GM12878 (cell line): ENCODE data around the gene BANP. TPM values are rescaled to one million over a fixed set of nuclear protein-coding genes. Genes with fewer than 3 reads are reported as not detected.

Source experiments
- ATAC-seq: fragments of 200-7000 bp; cut with Tn5 transposase; 3 replicates; pipeline ENCODE4 v1.9.1; 2020; ENCODE audit warnings: mild to moderate bottlenecking, moderate library complexity
- BruUV-seq: library from RNA; stranded (reverse); fragments of 400-500 nt; replicated peaks from 2 replicates; lab custom pipeline; 2021; lab: Mats Ljungman, UMichigan
- CTCF ChIA-PET: fragments of 300-600 bp; sonication (Branson Sonifier 250); formaldehyde crosslinking; extraction: SDS; loops from one replicate; lab custom pipeline; 2021; ENCODE audit warnings: inconsistent platforms; lab: Yijun Ruan, JAX
- POLR2A ChIA-PET: fragments of 350-600 bp; formaldehyde crosslinking; extraction: SDS; loops from one replicate; lab custom pipeline; 2021; ENCODE audit warnings: inconsistent platforms; lab: Charles Lee
- RAD21 ChIA-PET: fragments of 300-600 bp; sonication (Branson Sonifier 250); formaldehyde crosslinking; loops from one replicate; lab custom pipeline; 2023; ENCODE audit warnings: antibody characterized with exemption; ENCODE audit not compliant: unreplicated experiment; lab: Charles Lee
- SMC1A ChIA-PET: fragments of 300-600 bp; sonication (Branson Sonifier 250); formaldehyde crosslinking; loops from one replicate; lab custom pipeline; 2023; ENCODE audit not compliant: unreplicated experiment, uncharacterized antibody; lab: Charles Lee
- DNase-seq: peaks from one replicate; pipeline ENCODE4 v3.0.0-alpha.2; 2011; ENCODE audit warnings: low read depth, low spot score
- FAIRE-seq: peaks from 3 replicates; lab custom pipeline; 2011; peaks lifted over from hg19 to GRCh38; lab: Jason Lieb, UNC
- H2AFZ ChIP-seq: 2 replicates; pipeline ENCODE4 v1.6.0; 2011; ENCODE audit warnings: low read depth, low read length, control low read depth; ENCODE audit not compliant: control insufficient read depth
- H3K27ac ChIP-seq: 2 replicates; pipeline ENCODE4 v1.5.1; 2011; ENCODE audit warnings: control low read depth; ENCODE audit not compliant: control insufficient read depth, insufficient read depth
- H3K27me3 ChIP-seq, 2 experiments: replicated peaks in 1 of 2; 2 replicates each; pipeline versions ENCODE4 v1.6.0 to v1.6.1; 2011; ENCODE audit warnings: low read length in 1 of 2; ENCODE audit not compliant: control insufficient read depth in 2 of 2, insufficient read depth in 2 of 2
- H3K36me3 ChIP-seq, 2 experiments: 2 replicates each; pipeline ENCODE4 v1.5.1; 2011; ENCODE audit warnings: low read length in 1 of 2; ENCODE audit not compliant: control insufficient read depth in 2 of 2, insufficient read depth in 2 of 2
- H3K4me1 ChIP-seq: 2 replicates; pipeline ENCODE4 v1.6.1; 2011; ENCODE audit warnings: mild to moderate bottlenecking, low read length, moderate library complexity, mixed read lengths; ENCODE audit not compliant: control insufficient read depth, insufficient read depth
- H3K4me2 ChIP-seq: 2 replicates; pipeline ENCODE4 v1.6.0; 2011; ENCODE audit warnings: control low read depth; ENCODE audit not compliant: control insufficient read depth, insufficient read depth
- H3K4me3 ChIP-seq: fragments of 200-600 bp; sonication (generic); 2 replicates; pipeline ENCODE4 v1.5.1; 2016
- H3K79me2 ChIP-seq: 2 replicates; pipeline ENCODE4 v1.6.0; 2011; ENCODE audit warnings: low read length; ENCODE audit not compliant: control insufficient read depth, insufficient read depth
- H3K9ac ChIP-seq: 2 replicates; pipeline ENCODE4 v1.8.0; 2011; ENCODE audit warnings: low read length, control low read depth, mixed read lengths; ENCODE audit not compliant: control insufficient read depth, insufficient read depth
- H3K9me3 ChIP-seq: replicated peaks from 3 replicates; pipeline ENCODE4 v1.5.1; 2011; ENCODE audit warnings: mild to moderate bottlenecking, low read length; ENCODE audit not compliant: control insufficient read depth, insufficient read depth
- H4K20me1 ChIP-seq: 2 replicates; pipeline ENCODE4 v1.6.0; 2011; ENCODE audit not compliant: control insufficient read depth, insufficient read depth
- KDM1A ChIP-seq: fragments of 200-600 bp; sonication (generic); IDR thresholded peaks from 2 replicates; pipeline ENCODE4 v1.6.1; 2016; ENCODE audit warnings: borderline replicate concordance
- NFIC ChIP-seq: IDR thresholded peaks from 2 replicates; pipeline ENCODE4 v1.6.1; 2012; ENCODE audit warnings: low read depth, mild to moderate bottlenecking, inconsistent platforms, low read length, moderate library complexity
- RFX5 ChIP-seq: IDR thresholded peaks from 2 replicates; pipeline ENCODE4 v1.6.1; 2011; ENCODE audit warnings: low read depth, low read length, improper control_type of control experiment
- RUNX3 ChIP-seq: IDR thresholded peaks from 2 replicates; pipeline ENCODE4 v1.6.1; 2012; ENCODE audit warnings: low read length, inconsistent platforms
- SIX5 ChIP-seq: IDR thresholded peaks from 2 replicates; pipeline ENCODE4 v1.6.1; 2011; ENCODE audit warnings: mild to moderate bottlenecking, low read depth, low read length, moderate library complexity; ENCODE audit not compliant: severe bottlenecking
- SMC3 ChIP-seq: IDR thresholded peaks from 2 replicates; pipeline ENCODE4 v1.6.1; 2011; ENCODE audit warnings: low read length, improper control_type of control experiment, borderline replicate concordance
- SREBF2 ChIP-seq: IDR thresholded peaks from 2 replicates; pipeline ENCODE4 v1.6.1; 2012; ENCODE audit warnings: mild to moderate bottlenecking, low read length
- TBL1XR1 ChIP-seq: IDR thresholded peaks from 2 replicates; pipeline ENCODE4 v1.6.1; 2012; ENCODE audit warnings: low read depth, low read length, improper control_type of control experiment
- WRNIP1 ChIP-seq: IDR thresholded peaks from 2 replicates; pipeline ENCODE4 v1.6.1; 2011; ENCODE audit warnings: low read depth, low read length, improper control_type of control experiment, borderline replicate concordance
- ZNF274 ChIP-seq: IDR thresholded peaks from one replicate; pipeline ENCODE4 v1.8.0; 2011; ENCODE audit not compliant: insufficient read length, insufficient read depth
- WGBS: methylation state at CpG from one replicate; pipeline ENCODE4 v1.1.6; 2016; ENCODE audit warnings: low lambda C conversion rate; ENCODE audit not compliant: insufficient replicate concordance, insufficient coverage; ENCODE audit errors: missing lambda C conversion rate; 5-methylcytosine and 5-hydroxymethylcytosine counted together
- in situ Hi-C: fragments of 300-500 bp; cut with MboI; formaldehyde crosslinking; loops from 9 replicates; pipeline ENCODE4 v1.14.3; 2018; ENCODE audit warnings: mixed read lengths
- intact Hi-C: fragments of 100-400 bp; cut with micrococcal nuclease; formaldehyde crosslinking; loops from one replicate; pipeline ENCODE4 v1.14.2; 2022; ENCODE audit not compliant: unreplicated experiment
- polyA plus RNA-seq, 11 experiments: library from polyadenylated mRNA; depleted of rRNA in 4 of 11; unstranded in 6 of 11; stranded (reverse) in 5 of 11; fragments of >200 nt; fragmentation: Nextera tagmentation in 4 of 11; fragmentation: Illumina TruSeq in 1 of 11; extraction: Ambion mirVana in 4 of 11; extraction: Trizol in 1 of 11; gene quantifications; 1 replicate in 1 of 11; 2 replicates in 10 of 11; pipeline versions ENCODE4 v1.2.1 to v1.2.3, GENCODE V29; 2011 to 2016; ENCODE audit warnings: inconsistent platforms in 2 of 11, missing spikeins in 2 of 11, low read depth in 1 of 11
- total RNA-seq, 4 experiments: library from RNA; depleted of rRNA in 3 of 4; stranded (reverse); fragments of >200 nt in 3 of 4; fragmentation: Illumina TruSeq in 1 of 4; extraction: Trizol in 1 of 4; gene quantifications; 2 replicates each; pipeline versions ENCODE4 v1.2.1 to v1.2.3, GENCODE V29; 2013 to 2021
- TF ChIP-seq, protein P1 (sequence below): IDR thresholded peaks from 2 replicates; pipeline ENCODE4 v1.6.1; 2012; ENCODE audit warnings: mild to moderate bottlenecking, low read depth, low read length
- TF ChIP-seq, protein P2 (sequence below): fragments of 450-650 bp; IDR thresholded peaks from 2 replicates; pipeline ENCODE4 v1.6.1; 2016; ENCODE audit warnings: mild to moderate bottlenecking
- TF ChIP-seq, protein P3 (sequence below): IDR thresholded peaks from 2 replicates; pipeline ENCODE4 v1.6.1; 2012; ENCODE audit warnings: low read length, inconsistent platforms
- TF ChIP-seq, protein P4 (sequence below): fragments of 450-650 bp; formaldehyde crosslinking; IDR thresholded peaks from 2 replicates; pipeline ENCODE4 v1.4.0; 2020; ENCODE audit warnings: mild to moderate bottlenecking, moderate library complexity

BANP gene
- total and polyA plus RNA-seq, 10 of the 15 experiments (the other 5 are each of a cell fraction or from before 2014, with no cell fraction given) = 3.9 to 21.9 (median 12.2) TPM

DNA sequence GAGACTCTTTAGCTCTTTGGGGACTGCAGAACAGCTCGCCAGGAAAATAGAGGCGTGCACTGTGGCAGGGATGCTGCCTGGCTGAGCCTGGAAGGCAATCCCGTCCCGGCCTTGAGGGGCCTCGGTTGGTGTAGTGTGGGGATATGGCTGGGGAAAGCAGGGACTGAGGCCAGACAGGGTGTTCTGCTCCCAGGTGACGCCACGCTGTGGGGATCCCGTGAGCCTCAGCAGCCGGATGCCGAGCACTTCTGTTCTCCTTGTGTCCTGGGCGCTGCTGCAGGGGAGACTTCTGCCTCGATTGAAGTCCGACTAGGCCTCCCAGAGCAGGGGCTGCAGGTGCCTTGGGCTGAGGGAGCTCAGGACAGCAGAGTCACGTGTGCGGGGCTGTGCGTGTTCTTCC is 72.6 kb downstream of the BANP start:
- intact Hi-C loops (no loop called here), in situ Hi-C loops (no loop called here)
- Histone ChIP-seq H3K9ac (no peak overlapping the region), H3K9me3 (no peaks in the 10 kb centered on the region), H3K27me3 (no peaks in the 10 kb centered on the region), H3K27ac (no peak overlapping the region), H3K4me3 (no peak overlapping the region), H4K20me1 (no peaks in the 10 kb centered on the region), H3K79me2 (no peaks in the 10 kb centered on the region), H3K36me3 (peaks cover 0 to 6% of the 10 kb centered on the region in 2 experiments; a peak in 3 of 4 replicates), H3K4me2 (no peak overlapping the region), H3K4me1 (no peaks in the 10 kb centered on the region), H2AFZ (no peak overlapping the region)
- ATAC-seq = no peak
- 95% methylated on average over 16 of the region's 16 CpGs for WGBS
- BruUV-seq = no TSS peak
- SMC1A ChIA-PET = no interaction called here
- POLR2A ChIA-PET = no interaction called here
- no peak for FAIRE-seq
- no peak for DNase-seq
- RAD21 ChIA-PET = no interaction called here
- CTCF ChIA-PET = no interaction called here
- TF ChIP-seq SMC3 = no peak
- no peak for TF ChIP-seq SIX5
- TF ChIP-seq TBL1XR1 = no peak
- TF ChIP-seq, protein P1, sequence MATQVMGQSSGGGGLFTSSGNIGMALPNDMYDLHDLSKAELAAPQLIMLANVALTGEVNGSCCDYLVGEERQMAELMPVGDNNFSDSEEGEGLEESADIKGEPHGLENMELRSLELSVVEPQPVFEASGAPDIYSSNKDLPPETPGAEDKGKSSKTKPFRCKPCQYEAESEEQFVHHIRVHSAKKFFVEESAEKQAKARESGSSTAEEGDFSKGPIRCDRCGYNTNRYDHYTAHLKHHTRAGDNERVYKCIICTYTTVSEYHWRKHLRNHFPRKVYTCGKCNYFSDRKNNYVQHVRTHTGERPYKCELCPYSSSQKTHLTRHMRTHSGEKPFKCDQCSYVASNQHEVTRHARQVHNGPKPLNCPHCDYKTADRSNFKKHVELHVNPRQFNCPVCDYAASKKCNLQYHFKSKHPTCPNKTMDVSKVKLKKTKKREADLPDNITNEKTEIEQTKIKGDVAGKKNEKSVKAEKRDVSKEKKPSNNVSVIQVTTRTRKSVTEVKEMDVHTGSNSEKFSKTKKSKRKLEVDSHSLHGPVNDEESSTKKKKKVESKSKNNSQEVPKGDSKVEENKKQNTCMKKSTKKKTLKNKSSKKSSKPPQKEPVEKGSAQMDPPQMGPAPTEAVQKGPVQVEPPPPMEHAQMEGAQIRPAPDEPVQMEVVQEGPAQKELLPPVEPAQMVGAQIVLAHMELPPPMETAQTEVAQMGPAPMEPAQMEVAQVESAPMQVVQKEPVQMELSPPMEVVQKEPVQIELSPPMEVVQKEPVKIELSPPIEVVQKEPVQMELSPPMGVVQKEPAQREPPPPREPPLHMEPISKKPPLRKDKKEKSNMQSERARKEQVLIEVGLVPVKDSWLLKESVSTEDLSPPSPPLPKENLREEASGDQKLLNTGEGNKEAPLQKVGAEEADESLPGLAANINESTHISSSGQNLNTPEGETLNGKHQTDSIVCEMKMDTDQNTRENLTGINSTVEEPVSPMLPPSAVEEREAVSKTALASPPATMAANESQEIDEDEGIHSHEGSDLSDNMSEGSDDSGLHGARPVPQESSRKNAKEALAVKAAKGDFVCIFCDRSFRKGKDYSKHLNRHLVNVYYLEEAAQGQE = no peak
- TF ChIP-seq NFIC = no peak
- no peak for TF ChIP-seq RUNX3
- no peak for TF ChIP-seq KDM1A
- TF ChIP-seq RFX5 = no peak
- TF ChIP-seq, protein P2, sequence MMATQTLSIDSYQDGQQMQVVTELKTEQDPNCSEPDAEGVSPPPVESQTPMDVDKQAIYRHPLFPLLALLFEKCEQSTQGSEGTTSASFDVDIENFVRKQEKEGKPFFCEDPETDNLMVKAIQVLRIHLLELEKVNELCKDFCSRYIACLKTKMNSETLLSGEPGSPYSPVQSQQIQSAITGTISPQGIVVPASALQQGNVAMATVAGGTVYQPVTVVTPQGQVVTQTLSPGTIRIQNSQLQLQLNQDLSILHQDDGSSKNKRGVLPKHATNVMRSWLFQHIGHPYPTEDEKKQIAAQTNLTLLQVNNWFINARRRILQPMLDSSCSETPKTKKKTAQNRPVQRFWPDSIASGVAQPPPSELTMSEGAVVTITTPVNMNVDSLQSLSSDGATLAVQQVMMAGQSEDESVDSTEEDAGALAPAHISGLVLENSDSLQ = no peak
- no peak for TF ChIP-seq ZNF274
- TF ChIP-seq, protein P3, sequence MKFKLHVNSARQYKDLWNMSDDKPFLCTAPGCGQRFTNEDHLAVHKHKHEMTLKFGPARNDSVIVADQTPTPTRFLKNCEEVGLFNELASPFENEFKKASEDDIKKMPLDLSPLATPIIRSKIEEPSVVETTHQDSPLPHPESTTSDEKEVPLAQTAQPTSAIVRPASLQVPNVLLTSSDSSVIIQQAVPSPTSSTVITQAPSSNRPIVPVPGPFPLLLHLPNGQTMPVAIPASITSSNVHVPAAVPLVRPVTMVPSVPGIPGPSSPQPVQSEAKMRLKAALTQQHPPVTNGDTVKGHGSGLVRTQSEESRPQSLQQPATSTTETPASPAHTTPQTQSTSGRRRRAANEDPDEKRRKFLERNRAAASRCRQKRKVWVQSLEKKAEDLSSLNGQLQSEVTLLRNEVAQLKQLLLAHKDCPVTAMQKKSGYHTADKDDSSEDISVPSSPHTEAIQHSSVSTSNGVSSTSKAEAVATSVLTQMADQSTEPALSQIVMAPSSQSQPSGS = no peak
- TF ChIP-seq WRNIP1 = no peak
- no peak for TF ChIP-seq SREBF2
- TF ChIP-seq, protein P4, sequence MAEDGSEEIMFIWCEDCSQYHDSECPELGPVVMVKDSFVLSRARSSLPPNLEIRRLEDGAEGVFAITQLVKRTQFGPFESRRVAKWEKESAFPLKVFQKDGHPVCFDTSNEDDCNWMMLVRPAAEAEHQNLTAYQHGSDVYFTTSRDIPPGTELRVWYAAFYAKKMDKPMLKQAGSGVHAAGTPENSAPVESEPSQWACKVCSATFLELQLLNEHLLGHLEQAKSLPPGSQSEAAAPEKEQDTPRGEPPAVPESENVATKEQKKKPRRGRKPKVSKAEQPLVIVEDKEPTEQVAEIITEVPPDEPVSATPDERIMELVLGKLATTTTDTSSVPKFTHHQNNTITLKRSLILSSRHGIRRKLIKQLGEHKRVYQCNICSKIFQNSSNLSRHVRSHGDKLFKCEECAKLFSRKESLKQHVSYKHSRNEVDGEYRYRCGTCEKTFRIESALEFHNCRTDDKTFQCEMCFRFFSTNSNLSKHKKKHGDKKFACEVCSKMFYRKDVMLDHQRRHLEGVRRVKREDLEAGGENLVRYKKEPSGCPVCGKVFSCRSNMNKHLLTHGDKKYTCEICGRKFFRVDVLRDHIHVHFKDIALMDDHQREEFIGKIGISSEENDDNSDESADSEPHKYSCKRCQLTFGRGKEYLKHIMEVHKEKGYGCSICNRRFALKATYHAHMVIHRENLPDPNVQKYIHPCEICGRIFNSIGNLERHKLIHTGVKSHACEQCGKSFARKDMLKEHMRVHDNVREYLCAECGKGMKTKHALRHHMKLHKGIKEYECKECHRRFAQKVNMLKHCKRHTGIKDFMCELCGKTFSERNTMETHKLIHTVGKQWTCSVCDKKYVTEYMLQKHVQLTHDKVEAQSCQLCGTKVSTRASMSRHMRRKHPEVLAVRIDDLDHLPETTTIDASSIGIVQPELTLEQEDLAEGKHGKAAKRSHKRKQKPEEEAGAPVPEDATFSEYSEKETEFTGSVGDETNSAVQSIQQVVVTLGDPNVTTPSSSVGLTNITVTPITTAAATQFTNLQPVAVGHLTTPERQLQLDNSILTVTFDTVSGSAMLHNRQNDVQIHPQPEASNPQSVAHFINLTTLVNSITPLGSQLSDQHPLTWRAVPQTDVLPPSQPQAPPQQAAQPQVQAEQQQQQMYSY (CRISPR knock-in tag) = no peak
